ENCODE measurements around the gene SLAIN2.
A peak's percentile ranks its signal among the peaks of the same experiment; 100 is the strongest.

Gene SLAIN2

DNA sequence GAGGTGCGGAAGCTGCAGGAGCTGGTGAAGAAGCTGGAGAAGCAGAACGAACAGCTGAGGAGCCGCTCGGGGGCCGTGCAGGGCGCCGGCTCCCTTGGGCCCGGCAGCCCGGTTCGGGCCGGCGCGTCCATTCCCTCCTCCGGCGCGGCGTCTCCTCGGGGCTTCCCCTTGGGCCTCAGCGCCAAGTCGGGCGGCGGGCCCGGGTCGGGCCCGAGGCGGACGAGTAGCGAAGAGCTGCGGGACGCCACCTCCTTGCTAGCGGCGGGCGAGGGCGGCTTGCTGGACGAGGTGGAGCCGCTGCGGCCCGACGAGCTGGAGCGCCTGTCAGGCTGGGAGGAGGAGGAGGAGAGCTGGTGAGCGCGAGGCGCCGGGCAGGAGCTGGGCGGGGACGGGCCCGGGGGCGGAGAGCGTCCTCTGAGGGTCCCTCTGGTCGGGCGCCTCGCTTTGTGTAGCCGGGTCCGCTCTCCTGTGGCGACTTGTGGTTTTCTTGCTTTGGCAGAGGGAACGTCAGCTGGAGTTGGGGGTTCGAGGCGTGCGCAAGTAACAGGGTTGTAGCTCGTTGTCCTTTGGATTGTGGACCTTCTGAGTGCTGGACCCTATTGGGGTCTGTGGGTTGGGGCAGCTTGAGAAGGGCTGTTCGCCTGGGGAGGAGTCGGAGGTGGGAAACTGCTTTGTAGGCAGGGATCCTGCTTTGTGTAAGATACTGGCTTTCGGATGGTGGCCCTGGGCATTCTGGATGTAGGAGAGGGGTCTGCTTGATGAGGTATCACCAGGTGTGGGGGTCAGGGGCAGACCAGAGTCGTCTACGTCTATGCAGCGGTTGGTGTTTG is 662 bp downstream of the SLAIN2 start:
- H3K27me3 Mint-ChIP-seq, result no peaks in the 10 kb centered on the region
- peaks cover 2% of the 10 kb centered on the region for H3K36me3 Mint-ChIP-seq
- ATAC-seq (ENCODE audit: low read depth) (peak; percentile 18), DNase-seq (ENCODE audit: low spot score in 2 of 2) (peak in 1 of 2 donors; percentile 4)
- H3K4me1 Mint-ChIP-seq, result peaks cover 30% of the 10 kb centered on the region
- H3K27ac Mint-ChIP-seq, result peak overlapping the region; percentile 99
- no peaks in the 10 kb centered on the region for H3K9me3 Mint-ChIP-seq
- H3K4me3 Mint-ChIP-seq, result peak overlapping the region; percentile 97

DNA sequence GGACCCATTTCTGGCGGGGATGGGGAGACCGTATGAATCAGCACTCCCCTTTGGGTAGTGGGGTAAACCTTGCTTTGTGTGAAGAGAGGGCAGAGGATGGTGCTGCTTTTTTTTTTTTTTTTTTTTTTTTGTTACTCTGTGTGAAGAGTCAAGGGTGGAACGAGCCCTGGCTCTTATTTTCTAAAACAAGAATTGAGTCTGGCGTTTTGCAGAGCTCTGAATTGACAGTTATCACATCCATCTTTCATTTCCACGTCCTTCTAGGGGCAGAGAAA is 1.2 kb downstream of the SLAIN2 start:
- H3K4me3 Mint-ChIP-seq, result peak overlapping the region; percentile 97
- DNase-seq (ENCODE audit: low spot score in 2 of 2) (no peak), ATAC-seq (ENCODE audit: low read depth) (no peak)
- no peaks in the 10 kb centered on the region for H3K9me3 Mint-ChIP-seq
- H3K4me1 Mint-ChIP-seq, result peaks cover 31% of the 10 kb centered on the region
- peak overlapping the region; percentile 99 for H3K27ac Mint-ChIP-seq
- no peaks in the 10 kb centered on the region for H3K27me3 Mint-ChIP-seq
- peaks cover 2% of the 10 kb centered on the region for H3K36me3 Mint-ChIP-seq

DNA sequence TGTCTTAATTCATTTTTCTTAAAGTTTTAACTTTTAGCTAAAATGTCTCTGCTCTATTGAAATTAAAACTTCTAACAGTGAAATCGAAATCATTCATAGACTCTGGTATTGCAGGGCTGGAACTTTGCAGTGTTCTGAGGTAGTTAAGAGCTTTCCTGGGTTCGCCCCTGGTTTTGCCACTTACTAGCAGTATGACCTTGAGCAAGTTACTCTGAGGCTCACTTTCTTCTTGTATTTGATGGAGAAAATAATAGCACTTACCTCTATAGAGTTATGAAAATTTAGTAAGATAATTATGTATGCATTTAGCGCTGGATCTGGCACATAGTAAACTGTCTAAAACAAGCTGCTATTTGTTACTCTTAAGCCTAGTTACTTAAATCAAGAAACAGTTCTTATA is 1.7 kb downstream of the SLAIN2 start:
- peak overlapping the region; percentile 38 for H3K4me3 Mint-ChIP-seq
- H3K9me3 Mint-ChIP-seq, result no peaks in the 10 kb centered on the region
- no peaks in the 10 kb centered on the region for H3K27me3 Mint-ChIP-seq
- H3K4me1 Mint-ChIP-seq, result peaks cover 34% of the 10 kb centered on the region
- no peak for DNase-seq (ENCODE audit: low spot score in 2 of 2)
- no peak for ATAC-seq (ENCODE audit: low read depth)
- peaks cover 4% of the 10 kb centered on the region for H3K36me3 Mint-ChIP-seq
- peak overlapping the region; percentile 39 for H3K27ac Mint-ChIP-seq

DNA sequence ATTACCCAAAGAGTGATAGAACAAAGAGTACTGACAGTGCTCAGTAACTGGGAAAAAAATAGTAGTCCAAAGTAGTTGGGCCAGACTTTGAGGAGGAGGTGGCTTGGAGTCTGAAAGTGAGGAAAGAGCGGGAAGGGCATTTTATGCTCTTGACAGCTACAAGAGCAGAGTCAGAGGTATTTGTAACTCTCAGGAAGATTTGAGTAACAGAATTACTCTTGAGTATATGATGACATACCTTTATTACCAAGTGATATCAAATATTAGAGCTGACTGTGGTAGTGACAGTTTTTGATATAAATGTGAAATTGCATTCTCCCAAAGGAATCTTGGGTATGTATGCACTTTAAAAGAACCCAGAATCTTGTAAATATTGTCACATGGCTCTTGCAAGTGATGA is 2.2 kb downstream of the SLAIN2 start:
- peaks cover 36% of the 10 kb centered on the region for H3K4me1 Mint-ChIP-seq
- no peaks in the 10 kb centered on the region for H3K27me3 Mint-ChIP-seq
- ATAC-seq (ENCODE audit: low read depth) (no peak), DNase-seq (ENCODE audit: low spot score in 2 of 2) (no peak)
- H3K27ac Mint-ChIP-seq, result peak overlapping the region; percentile 39
- H3K4me3 Mint-ChIP-seq, result peak overlapping the region; percentile 38
- no peaks in the 10 kb centered on the region for H3K9me3 Mint-ChIP-seq
- H3K36me3 Mint-ChIP-seq, result peaks cover 4% of the 10 kb centered on the region

DNA sequence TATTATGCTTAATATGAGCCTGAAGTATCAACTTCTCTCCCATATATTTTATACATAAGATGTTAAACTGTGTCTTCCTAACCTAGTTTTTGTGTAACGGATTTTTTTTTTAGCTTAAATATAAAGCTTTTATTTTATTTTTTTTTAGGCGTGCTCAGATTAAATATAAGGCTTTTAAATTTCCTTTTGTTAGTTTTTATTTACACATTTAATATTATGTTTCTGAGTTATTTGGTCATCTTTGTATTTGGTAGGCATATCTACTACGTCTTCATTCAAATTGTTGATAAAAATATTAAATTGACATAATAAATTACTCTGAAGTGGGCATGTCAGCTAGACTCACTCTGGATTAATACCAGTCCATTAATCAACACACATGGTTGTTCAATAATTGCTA is 4.2 kb downstream of the SLAIN2 start:
- peaks cover 4% of the 10 kb centered on the region for H3K36me3 Mint-ChIP-seq
- H3K27ac Mint-ChIP-seq, result no peak overlapping the region
- H3K27me3 Mint-ChIP-seq, result no peaks in the 10 kb centered on the region
- H3K9me3 Mint-ChIP-seq, result no peaks in the 10 kb centered on the region
- no peak for DNase-seq (ENCODE audit: low spot score in 2 of 2)
- ATAC-seq (ENCODE audit: low read depth), result no peak
- H3K4me1 Mint-ChIP-seq, result peaks cover 40% of the 10 kb centered on the region
- no peak overlapping the region for H3K4me3 Mint-ChIP-seq

DNA sequence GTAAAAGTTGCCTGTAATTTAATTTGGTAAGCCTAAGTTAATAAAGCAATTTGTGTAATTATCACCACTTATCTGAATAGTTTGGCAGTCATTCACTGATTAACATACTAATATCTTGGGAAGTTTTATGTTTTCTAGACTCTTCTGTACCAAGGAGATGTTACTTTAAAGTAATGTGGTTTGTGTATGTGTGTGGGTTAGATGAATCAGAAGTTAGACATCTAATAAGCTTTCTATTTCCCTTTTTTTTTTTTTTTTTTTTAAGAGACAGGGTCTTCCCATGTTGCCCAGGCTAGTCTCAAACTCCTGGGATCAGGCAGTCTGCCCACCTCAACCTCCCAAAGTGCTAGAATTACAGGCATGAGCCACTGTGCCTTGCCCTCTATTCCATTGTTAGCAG is 5.3 kb downstream of the SLAIN2 start:
- Mint-ChIP-seq H3K9me3 (no peaks in the 10 kb centered on the region), H3K4me3 (no peak overlapping the region)

DNA sequence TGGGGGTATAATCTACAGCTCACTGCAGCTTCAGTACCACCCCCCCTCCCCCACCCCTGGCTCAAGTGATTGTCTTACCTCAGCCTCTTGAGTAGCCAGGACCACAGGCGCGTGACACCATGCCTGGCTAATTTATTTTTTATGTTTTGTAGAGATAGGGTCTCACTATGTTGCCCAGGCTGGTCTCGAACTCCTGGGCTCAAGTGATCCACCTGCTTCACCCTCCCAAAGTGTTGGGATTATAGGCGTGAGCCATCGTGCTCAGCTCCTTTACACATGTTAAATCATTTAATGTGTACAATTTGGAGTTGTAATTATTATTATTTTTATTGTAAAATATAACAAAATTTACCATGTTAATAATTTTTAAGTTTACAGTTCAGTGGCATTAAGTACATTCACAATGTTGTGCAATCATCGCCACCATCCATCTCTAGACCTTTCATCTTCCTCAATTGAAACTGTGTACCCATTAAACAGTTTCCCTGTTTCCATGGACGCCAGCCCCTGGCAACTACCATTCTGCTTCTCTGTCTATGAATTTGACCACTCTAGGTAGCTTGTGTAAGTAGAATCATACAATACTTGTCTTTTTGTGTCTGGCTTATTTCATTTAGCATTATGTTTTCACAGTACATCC is 6.1 kb downstream of the SLAIN2 start:
- DNase-seq (ENCODE audit: low spot score in 2 of 2) (no peak), ATAC-seq (ENCODE audit: low read depth) (no peak)
- Mint-ChIP-seq H3K27me3 (no peaks in the 10 kb centered on the region), H3K4me1 (peaks cover 38% of the 10 kb centered on the region), H3K27ac (no peak overlapping the region), H3K9me3 (no peaks in the 10 kb centered on the region), H3K36me3 (peaks cover 4% of the 10 kb centered on the region), H3K4me3 (no peak overlapping the region)

More for the DNA sequence above, 5.3 kb downstream of the SLAIN2 start:
- H3K4me1 Mint-ChIP-seq, result peaks cover 38% of the 10 kb centered on the region
- H3K27ac Mint-ChIP-seq, result no peak overlapping the region
- ATAC-seq (ENCODE audit: low read depth), result no peak
- H3K27me3 Mint-ChIP-seq, result no peaks in the 10 kb centered on the region
- no peak for DNase-seq (ENCODE audit: low spot score in 2 of 2)
- H3K36me3 Mint-ChIP-seq, result peaks cover 4% of the 10 kb centered on the region

DNA sequence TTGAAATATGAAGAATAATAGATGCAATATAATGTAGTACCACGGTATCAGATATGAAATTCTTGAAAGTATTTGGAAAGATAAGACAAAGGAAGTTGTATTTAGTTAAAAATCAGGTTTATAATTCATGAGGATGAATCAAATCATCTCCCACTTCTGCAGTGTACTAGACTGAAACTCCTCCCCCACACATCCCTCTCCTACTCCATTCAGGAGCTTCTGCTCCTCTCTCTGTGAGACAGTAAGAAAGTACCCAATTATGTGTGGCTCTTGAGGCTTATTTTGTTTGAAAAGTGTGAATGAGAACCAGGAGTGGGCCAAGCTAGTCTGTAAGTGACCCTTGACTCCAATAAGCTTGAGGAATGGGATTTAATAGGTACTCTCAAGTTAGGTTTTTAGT is 9.5 kb downstream of the SLAIN2 start:
- Mint-ChIP-seq H3K36me3 (peaks cover 10% of the 10 kb centered on the region), H3K27me3 (no peaks in the 10 kb centered on the region), H3K4me1 (peaks cover 29% of the 10 kb centered on the region), H3K27ac (no peak overlapping the region), H3K9me3 (peaks cover 2% of the 10 kb centered on the region), H3K4me3 (no peak overlapping the region)
- ATAC-seq (ENCODE audit: low read depth), result no peak
- no peak for DNase-seq (ENCODE audit: low spot score in 2 of 2)

DNA sequence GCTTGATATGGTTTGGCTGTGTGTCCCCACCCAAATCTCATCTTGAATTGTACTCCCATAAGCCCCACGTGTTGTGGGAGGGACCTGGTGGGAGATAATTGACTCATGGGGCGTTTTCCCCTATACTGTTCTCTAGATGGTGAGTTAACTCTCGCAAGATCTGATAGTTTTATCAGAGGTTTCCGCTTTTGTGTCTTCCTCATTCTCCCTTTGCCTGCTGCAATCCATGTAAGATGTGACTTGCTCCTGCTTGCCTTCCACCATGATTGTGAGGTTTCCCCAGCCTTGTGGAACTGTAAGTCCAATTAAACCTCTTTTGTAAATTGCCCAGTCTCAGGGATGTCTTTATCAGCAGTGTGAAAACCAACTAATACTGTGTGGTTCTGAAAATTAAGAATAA is 11.5 kb downstream of the SLAIN2 start:
- no peak overlapping the region for H3K27ac Mint-ChIP-seq
- H3K27me3 Mint-ChIP-seq, result no peaks in the 10 kb centered on the region
- DNase-seq (ENCODE audit: low spot score in 2 of 2) (no peak), ATAC-seq (ENCODE audit: low read depth) (no peak)
- H3K4me1 Mint-ChIP-seq, result peaks cover 23% of the 10 kb centered on the region
- peaks cover 2% of the 10 kb centered on the region for H3K9me3 Mint-ChIP-seq
- no peak overlapping the region for H3K4me3 Mint-ChIP-seq
- H3K36me3 Mint-ChIP-seq, result peaks cover 8% of the 10 kb centered on the region

DNA sequence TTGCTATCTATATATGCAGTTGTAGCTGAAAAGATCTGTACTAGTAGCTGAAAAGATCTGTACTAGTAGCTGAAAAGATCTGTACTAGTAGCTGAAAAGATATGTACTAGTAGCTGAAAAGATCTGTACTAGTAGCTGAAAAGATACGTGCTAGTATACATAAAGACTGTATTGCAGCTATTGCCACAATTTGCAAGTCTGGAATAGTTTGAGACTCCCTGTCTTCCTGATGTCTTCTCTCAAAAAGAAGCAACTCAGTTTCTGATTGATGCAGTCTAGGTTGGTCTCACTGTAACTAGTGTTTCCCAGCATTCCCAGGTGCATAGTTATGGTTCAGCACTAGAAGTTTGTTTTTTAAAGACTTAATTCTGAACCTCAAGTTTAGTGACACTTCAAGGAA is 15.0 kb downstream of the SLAIN2 start:
- Mint-ChIP-seq H3K9me3 (peaks cover 2% of the 10 kb centered on the region), H3K27me3 (no peaks in the 10 kb centered on the region), H3K4me1 (peaks cover 22% of the 10 kb centered on the region), H3K36me3 (peaks cover 9% of the 10 kb centered on the region), H3K4me3 (no peak overlapping the region), H3K27ac (no peak overlapping the region)
- no peak for DNase-seq (ENCODE audit: low spot score in 2 of 2)
- ATAC-seq (ENCODE audit: low read depth), result no peak

DNA sequence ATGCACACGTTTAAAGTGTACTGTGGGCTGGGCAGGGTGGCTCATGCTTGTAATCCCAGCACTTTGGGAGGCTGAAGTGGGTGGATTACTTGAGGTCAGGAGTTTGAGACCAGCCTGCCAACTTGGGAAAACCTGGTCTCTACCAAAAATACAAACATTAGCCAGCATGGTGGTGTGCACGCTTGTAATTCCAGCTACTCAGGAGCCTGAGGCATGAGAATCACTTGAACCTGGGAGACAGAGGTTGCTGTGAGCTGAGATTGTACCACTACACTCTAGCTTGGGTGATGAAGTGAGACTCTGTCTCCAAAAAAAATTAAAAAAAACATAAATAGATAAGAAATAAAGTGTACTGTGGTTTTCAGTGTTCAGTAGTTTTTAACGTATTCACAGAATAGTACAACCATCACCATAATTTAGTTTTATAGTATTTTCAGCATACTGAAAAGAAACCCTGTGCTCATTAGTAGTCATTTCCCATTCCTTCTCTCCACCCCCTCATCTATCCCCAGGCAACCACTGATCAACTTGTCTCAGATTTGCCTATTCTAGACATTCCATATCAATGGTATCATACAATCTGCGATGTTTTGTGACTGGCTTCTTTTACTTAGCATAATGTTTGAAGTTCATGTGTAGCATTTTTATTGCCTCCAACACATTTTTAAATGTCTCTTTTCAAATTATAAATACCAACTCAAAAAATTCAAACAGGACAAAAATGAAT is 19.1 kb downstream of the SLAIN2 start:
- Mint-ChIP-seq H3K27me3 (no peaks in the 10 kb centered on the region), H3K4me1 (peaks cover 12% of the 10 kb centered on the region), H3K36me3 (peaks cover 2% of the 10 kb centered on the region), H3K9me3 (no peaks in the 10 kb centered on the region), H3K4me3 (no peak overlapping the region), H3K27ac (no peak overlapping the region)
- no peak for DNase-seq (ENCODE audit: low spot score in 2 of 2)
- no peak for ATAC-seq (ENCODE audit: low read depth)

DNA sequence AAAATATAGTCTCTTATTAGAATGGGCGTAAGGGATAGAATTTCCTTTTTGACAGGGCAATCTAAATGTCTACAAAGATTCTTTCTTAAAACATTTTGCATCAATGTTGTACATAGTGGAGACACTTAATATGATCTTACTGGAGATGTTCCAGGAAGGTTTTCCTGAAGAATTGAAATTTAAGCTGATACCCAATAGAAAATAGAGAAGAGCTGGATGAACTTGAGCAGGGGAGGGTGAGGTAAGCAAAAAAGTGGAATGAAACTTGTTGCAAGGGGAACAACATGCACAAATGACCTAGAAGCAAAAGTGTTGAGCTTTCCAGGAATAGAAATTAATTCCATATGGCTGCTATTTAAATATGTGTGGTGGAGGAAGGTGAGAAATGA is 19.7 kb downstream of the SLAIN2 start:
- Mint-ChIP-seq H3K4me1 (peaks cover 12% of the 10 kb centered on the region), H3K4me3 (no peak overlapping the region), H3K27me3 (no peaks in the 10 kb centered on the region), H3K9me3 (no peaks in the 10 kb centered on the region), H3K27ac (no peak overlapping the region), H3K36me3 (peaks cover 2% of the 10 kb centered on the region)
- DNase-seq (ENCODE audit: low spot score in 2 of 2), result no peak
- no peak for ATAC-seq (ENCODE audit: low read depth)

DNA sequence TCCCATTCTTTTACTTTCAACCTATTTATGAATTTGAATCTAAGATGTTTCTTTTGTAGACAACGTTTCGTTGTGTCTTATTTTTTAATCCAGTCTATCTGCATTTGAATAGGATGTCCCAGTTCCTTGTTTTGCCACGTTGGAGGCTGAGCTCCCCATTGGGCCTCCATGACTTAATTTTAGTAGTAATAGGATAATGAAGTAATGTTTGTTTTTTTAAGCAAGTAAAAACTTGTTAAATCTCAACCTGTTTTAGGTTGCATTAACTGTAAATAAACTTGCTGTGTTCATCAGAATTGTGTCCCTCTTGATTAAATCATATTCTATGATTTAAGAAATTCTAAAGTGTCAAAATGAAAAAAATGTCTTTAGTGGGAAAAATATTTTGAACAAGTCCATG is 25.3 kb downstream of the SLAIN2 start:
- H3K4me3 Mint-ChIP-seq, result no peak overlapping the region
- peaks cover 4% of the 10 kb centered on the region for H3K36me3 Mint-ChIP-seq
- no peaks in the 10 kb centered on the region for H3K27me3 Mint-ChIP-seq
- peaks cover 21% of the 10 kb centered on the region for H3K4me1 Mint-ChIP-seq
- ATAC-seq (ENCODE audit: low read depth) (no peak), DNase-seq (ENCODE audit: low spot score in 2 of 2) (no peak)
- no peak overlapping the region for H3K27ac Mint-ChIP-seq
- H3K9me3 Mint-ChIP-seq, result no peaks in the 10 kb centered on the region

DNA sequence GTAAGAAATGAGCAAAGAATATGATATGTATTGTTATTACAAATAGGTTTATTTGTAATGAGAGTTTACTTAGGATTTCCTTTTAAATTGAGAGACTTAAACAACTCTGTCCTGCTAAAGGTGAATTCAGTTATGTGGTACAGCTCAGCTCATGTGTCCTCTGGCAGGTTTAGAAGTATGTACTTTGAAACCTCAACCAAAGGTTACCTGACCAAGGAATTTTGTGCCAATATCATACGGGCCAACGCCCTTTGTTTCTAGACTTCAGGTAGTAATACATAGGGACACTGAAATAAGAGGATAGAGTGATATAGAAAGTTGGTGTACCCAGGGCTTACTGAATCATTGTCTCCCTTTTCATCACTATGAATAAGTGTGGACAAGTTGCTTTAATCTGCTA is 25.7 kb downstream of the SLAIN2 start:
- H3K4me1 Mint-ChIP-seq, result peaks cover 21% of the 10 kb centered on the region

More for the DNA sequence above, 25.7 kb downstream of the SLAIN2 start:
- ATAC-seq (ENCODE audit: low read depth) (no peak), DNase-seq (ENCODE audit: low spot score in 2 of 2) (no peak)
- Mint-ChIP-seq H3K4me3 (no peak overlapping the region), H3K36me3 (peaks cover 4% of the 10 kb centered on the region), H3K9me3 (no peaks in the 10 kb centered on the region), H3K27me3 (no peaks in the 10 kb centered on the region), H3K27ac (no peak overlapping the region)
